HG02981 (cell line): ENCODE measurements around the gene NUP133.
"Not testable (repeated sequence)": the region's sequence is repeated elsewhere in the genome, so short reads cannot be mapped to it uniquely, and the experiment has no call there.

Source experiments
- ATAC-seq: cut with Tn5 transposase; IDR thresholded peaks from one replicate; pipeline ENCODE4 v1.9.1; 2021; ENCODE audit warnings: mild to moderate bottlenecking, moderate library complexity; ENCODE audit not compliant: unreplicated experiment

The NUP133 gene

DNA sequence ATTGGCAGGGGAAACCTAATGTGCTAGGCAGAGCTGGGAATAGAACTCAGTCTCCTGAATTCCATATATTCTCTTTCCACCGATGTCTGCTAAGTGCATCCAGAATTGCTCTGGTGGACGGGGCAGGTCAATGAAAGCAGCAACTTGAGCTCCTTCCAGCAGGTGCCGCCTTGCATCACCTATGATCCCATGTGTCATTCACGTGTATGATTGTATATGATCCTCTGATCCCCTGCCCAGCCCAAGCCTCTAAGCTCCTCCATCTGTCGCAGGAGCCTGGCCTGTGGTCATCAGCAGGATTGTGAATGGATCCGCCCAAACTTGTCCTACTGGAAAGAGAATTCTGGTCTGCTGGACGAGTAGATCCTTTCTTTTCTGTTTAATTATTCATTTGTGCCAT, 87.4 kb downstream of the NUP133 start:
- no peak for ATAC-seq

- no peak for ATAC-seq
These were observed 87.9 kb downstream of the NUP133 start for GRCh38 chr1:229420224-229420623.

DNA sequence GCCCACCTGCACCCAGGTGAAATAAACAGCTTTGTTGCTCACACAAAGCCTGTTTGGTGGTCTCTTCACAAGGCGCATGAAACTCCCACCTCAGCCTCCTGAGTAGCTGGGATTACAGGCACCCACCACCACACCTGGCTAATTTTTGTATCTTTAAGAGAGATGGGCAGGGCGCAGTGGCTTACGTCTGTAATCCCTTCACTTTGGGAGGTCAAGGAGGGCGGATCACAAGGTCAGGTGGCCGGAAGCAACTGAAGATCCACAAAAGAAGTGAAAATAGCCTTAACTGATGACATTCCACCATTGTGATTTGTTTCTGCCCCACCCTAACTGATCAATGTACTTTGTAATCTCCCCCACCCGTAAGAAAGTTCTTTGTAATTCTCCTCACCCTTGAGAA, 89.6 kb downstream of the NUP133 start:
- ATAC-seq, result not testable (repeated sequence)

DNA sequence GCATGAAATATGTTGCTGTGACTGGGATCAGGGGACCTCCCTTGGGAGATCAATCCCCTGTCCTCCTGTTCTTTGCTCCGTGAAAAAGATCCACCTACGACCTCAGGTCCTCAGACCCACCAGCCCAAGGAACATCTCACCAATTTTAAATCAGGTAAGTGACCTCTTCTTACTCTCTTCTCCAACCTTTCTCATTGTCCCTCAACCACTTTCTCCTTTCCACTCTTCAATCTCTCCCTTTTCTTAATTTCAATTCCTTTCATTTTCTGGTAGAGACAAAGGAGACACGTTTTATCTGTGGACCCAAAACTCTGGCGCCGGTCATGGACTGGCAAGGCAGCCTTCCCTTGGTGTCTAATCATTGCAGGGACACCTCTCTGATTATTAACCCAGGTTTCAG, 95.3 kb downstream of the NUP133 start:
- not testable (repeated sequence) for ATAC-seq

DNA sequence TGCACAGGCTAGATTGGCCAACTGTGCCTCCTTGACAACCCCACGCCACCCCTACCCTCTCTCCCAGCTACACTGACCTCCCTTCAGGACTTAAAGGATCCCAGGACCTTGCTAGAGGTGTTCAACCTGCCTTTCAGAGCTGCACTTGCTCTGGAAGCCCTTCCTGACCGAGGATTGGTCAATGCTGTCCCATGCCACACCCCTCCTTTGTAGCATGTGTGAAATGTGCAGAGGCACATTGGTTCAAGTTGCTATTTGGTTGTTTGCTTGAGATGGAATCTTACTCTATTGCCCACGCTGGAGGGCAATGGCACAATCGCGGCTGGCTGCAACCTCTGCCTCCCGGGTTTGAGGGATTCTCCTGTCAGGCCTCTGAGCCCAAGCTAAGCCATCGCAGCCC, 96.1 kb downstream of the NUP133 start:
- no peak for ATAC-seq

- no peak for ATAC-seq
These were observed 96.6 kb downstream of the NUP133 start for GRCh38 chr1:229411434-229412055.

GRCh38 chr1:229410692-229411433, 97.3 kb downstream of the NUP133 start:
- no peak for ATAC-seq

DNA sequence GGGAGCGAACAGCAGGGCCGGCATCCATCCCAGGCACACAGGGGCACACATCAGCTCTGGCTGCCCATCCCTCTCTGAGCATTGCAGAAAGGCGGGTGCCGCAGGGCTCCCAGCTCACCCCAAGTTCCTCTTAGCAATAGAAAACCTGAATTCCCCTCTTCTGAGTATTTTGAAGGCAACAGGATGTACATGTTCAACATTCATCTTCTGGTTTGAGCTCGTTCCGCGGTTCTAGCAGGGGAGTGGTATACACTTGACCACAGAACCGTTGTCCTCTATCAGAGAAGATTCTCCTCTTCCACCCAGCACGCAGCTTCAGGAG, 97.8 kb downstream of the NUP133 start:
- no peak for ATAC-seq

- no peak for ATAC-seq
These were observed 98.3 kb downstream of the NUP133 start for GRCh38 chr1:229409616-229410369.

GRCh38 chr1:229408458-229409037, 99.6 kb downstream of the NUP133 start:
- ATAC-seq, result no peak

DNA sequence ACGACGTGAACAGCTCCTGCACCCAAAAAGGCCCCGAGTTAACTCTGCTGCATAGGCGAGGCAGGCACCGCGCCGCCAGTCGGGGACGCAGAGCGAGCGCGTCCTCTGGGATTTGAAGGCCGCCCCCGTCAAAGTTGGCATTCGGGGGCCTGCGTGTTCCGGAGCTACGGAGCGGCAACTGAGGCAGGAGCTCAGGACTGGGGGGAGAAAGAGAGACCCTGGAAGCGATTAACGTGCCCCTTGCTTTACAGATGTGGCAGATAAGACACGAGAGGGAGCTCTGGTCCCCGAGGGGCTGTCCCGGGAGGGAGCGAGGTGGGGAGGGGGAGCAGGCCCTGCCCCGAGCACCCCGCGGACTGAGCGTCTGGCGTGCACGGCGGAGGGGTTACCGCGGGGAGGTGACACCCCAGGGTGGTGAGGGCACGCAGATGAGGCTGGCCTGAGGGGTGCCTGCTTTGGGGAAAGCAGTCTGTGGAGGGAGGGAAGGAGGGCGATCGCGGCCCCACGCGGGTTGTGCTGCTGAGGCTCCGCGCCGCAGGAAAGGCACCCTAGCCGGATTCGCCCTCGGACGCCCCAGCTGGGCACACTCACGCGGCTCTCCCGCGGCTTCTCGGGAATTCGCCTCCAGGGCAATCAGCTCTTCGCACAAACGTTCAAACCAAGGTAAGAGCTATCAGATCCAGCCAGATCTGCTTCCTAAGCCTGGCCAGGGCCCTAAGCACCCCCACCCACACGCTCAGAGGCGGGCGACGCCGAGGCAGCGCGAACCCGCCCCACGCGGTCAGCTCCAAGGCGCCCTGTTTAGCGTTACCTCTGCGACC, 100.7 kb downstream of the NUP133 start:
- ATAC-seq, result no peak

DNA sequence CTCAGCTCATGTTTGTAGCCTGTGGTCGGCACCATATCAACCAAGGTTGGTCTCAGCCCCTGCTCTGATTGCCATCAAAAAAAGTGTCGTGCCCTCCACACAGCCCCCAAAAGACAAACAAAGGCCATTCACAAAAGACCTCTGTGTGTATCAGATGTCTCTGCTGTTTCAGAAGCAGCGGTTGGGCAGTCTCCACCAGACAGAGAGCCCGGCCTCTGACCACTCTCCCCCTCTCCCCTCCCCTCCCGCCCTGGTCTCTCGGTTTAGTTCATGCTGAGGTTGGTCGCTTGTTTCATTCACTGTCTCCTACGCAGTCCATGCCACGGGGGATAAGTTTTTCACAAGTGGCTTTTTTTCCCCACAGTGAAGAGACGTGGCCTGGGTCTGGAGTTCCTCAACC, 101.3 kb downstream of the NUP133 start:
- ATAC-seq, result no peak

DNA sequence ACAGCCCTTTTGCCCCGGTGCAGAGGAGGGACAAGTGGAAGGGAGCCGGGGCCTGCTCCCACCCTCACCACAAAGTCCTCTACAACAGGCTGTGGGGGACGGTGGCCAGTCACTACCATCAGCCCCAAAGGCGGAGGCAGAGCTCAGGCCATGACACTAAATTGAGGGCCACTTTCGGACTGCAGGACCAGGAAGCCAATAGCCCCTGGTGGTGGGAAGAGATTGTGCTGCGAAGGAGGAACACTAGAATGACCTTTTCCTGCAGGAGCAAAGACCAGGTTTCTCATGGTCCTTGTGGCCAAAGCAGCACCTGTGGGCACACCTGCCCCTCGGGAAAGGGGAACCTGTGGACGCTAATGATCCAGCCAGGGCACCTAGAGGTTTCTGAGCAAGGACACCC, 104.6 kb downstream of the NUP133 start:
- ATAC-seq, result no peak

DNA sequence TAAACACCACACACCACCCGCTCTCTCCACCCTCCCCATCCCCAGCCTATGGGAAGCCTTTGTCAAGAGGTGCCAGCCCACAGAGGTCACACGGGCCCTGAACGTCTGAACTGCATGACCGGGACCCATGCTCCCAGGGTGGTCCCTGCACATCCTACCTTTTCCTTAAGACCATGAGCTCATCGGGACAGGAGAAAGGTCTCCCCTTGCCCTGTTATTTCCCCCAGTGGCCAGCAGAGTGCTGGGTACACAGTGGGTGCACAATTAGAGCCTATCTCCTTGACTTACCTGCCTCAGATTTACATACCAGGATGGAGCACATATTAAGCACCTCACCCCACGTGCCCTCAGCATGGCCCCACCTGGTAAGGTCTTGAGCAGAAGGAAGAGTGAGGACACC, 105.1 kb downstream of the NUP133 start:
- no peak for ATAC-seq

DNA sequence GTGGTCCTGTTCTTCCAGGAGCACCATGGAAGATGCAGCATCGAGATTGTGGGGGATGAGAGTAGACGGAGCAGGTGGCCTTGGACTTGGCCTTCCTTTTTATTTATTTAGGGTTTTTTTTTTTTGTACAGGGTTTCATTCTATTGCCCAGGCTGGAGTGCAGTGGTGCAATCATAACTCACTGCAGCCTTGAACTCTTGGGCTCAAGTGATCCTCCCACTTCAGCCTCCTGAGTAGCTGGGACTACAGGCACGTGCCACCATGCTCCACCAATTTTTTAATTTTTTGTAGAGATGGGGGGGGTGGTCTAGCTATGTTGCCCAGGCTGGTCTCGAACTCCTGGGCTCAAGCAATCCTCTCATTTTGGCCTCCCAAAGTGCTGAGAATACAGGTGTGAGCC, 105.8 kb downstream of the NUP133 start:
- ATAC-seq, result not testable (repeated sequence)

DNA sequence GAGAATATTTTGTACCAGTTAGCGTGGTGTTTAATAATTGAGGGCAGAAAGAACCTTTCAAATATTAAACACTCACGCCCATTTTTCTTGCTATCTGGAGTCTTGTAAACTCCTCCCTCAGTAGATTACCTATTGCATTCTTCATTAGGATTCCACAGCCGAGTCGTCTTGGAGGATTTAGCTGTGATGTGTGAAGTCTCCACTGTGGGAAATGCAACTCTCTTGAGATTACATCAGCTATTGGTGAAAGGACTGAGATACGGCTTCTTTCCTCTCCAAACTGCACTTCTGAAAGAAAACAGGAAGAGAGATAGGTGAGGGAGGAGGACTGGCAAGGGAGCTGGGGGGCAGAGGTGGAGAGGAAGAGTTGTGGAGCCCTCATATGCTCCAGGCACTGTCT, 110.4 kb downstream of the NUP133 start:
- ATAC-seq, result no peak

- no peak for ATAC-seq
These were observed 111.4 kb downstream of the NUP133 start for GRCh38 chr1:229396585-229397206.

DNA sequence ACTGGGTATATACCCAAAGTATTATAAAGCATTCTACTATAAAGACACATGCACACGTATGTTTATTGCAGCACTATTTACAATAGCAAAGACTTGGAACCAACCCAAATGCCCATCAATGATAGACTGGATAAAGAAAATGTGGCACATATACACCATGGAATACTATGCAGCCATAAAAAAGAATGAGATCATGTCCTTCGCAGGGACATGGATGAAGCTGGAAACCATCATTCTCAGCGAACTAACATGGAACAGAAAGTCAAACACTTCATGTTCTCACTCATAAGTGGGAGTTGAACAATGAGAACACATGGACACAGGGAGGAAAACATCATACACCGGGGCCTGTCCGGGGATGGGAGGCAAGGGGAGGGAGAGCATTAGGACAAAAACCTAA, 113.6 kb downstream of the NUP133 start:
- not testable (repeated sequence) for ATAC-seq

DNA sequence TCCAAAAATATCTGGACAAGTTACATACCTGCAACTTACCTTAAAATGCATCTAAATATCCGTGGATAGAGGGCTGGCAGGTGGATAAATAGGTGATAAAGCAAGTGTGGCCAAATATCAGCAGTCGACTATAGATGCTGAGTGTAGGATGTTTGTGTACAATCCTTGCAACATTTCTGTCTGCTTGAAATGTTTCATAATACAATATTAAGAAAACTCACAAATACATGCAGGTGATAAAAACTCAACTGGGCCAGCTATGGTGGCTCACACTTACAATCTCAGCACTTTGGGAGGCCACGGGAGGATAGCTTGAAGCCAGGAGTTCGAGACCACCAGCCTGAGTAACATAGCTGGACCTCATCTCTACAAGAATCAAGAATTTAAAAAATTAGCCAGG, 115.2 kb downstream of the NUP133 start:
- no peak for ATAC-seq
